Coronary artery (tissue), 2 donors: Measurements from ENCODE around the gene IL27RA.

Source experiments
- DNase-seq: peaks from one replicate; pipeline ENCODE4 v3.0.0-alpha.2; 2017; ENCODE audit warnings: low spot score
- H3K27ac ChIP-seq, 2 donors: fragments of 200-600 bp; sonication (generic); one replicate each; pipeline ENCODE4 v1.5.1; 2016 to 2019
- H3K4me3 ChIP-seq: fragments of 200-600 bp; sonication (generic); 2 replicates; pipeline ENCODE4 v1.5.1; 2016; ENCODE audit warnings: mild to moderate bottlenecking, moderate library complexity
- CTCF ChIP-seq: fragments of 200-600 bp; sonication (generic); IDR thresholded peaks from one replicate; pipeline ENCODE4 v1.5.1; 2019; ENCODE audit warnings: antibody characterized with exemption

Gene IL27RA

GRCh38 chr19:14056741-14057356 lies 25.3 kb downstream of the IL27RA start:
- no peak for DNase-seq
- Histone ChIP-seq H3K27ac (no peak overlapping the region), H3K4me3 (peak overlapping the region; percentile 62)
- no peak for TF ChIP-seq CTCF

GRCh38 chr19:14058182-14059092 lies 26.9 kb downstream of the IL27RA start:
- peak overlapping the region; percentile 62 for H3K4me3 ChIP-seq
- TF ChIP-seq CTCF = no peak

GRCh38 chr19:14059093-14059480 lies 27.5 kb downstream of the IL27RA start:
- TF ChIP-seq CTCF = no peak
- DNase-seq = no peak
- Histone ChIP-seq H3K4me3 (no peak overlapping the region), H3K27ac (no peak overlapping the region)

More at GRCh38 chr19:14058182-14059092, 26.9 kb downstream of the IL27RA start:
- no peak overlapping the region for H3K27ac ChIP-seq
- no peak for DNase-seq

GRCh38 chr19:14059652-14060155 lies 28.1 kb downstream of the IL27RA start:
- no peak overlapping the region for H3K4me3 ChIP-seq
- no peak for TF ChIP-seq CTCF
- no peak for DNase-seq
- H3K27ac ChIP-seq = no peak overlapping the region

GRCh38 chr19:14061081-14061749 lies 29.7 kb downstream of the IL27RA start:
- TF ChIP-seq CTCF = no peak
- H3K4me3 ChIP-seq = no peak overlapping the region
- no peak for DNase-seq
- H3K27ac ChIP-seq = no peak overlapping the region

- no peak for DNase-seq
- TF ChIP-seq CTCF = no peak
- Histone ChIP-seq H3K4me3 (no peak within 1 kb of the TSS), H3K27ac (no peak within 1 kb of the TSS)
Observed at GRCh38 chr19:14061751-14062557, 30.4 kb downstream of the IL27RA start, which contains the start of gene PALM3. Gene PALM3 (minus strand): TSS chr19:14062076. CDS start chr19:14061980, 96 bp downstream.
